ENCODE measurements around the gene PRPF40A.

DNA sequence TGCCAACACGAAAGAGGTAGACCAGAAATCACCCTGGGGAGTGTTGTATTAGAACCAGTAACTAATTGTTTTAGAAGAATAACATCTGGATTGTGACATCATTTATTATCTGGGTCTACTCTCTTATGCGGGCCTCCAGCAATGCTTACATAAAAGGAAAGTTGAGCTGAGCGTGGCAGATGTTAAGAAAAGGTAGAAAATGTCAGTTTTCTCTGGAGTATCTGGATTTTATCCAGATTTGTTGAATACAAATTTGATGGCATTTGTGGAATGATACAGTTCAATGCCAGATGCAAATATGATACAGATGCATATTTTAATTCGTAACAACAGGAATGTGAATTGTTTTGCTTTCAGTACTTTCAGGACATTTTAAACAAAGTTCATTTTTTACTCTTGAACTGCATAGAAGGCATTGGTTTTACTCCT lies 90.3 kb downstream of the PRPF40A start:
- TF ChIP-seq, protein P1, sequence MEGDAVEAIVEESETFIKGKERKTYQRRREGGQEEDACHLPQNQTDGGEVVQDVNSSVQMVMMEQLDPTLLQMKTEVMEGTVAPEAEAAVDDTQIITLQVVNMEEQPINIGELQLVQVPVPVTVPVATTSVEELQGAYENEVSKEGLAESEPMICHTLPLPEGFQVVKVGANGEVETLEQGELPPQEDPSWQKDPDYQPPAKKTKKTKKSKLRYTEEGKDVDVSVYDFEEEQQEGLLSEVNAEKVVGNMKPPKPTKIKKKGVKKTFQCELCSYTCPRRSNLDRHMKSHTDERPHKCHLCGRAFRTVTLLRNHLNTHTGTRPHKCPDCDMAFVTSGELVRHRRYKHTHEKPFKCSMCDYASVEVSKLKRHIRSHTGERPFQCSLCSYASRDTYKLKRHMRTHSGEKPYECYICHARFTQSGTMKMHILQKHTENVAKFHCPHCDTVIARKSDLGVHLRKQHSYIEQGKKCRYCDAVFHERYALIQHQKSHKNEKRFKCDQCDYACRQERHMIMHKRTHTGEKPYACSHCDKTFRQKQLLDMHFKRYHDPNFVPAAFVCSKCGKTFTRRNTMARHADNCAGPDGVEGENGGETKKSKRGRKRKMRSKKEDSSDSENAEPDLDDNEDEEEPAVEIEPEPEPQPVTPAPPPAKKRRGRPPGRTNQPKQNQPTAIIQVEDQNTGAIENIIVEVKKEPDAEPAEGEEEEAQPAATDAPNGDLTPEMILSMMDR (IDR thresholded peaks at IDR 0.05; ENCODE audit: insufficient read depth, low read length): no peak
- TF ChIP-seq, protein P2, sequence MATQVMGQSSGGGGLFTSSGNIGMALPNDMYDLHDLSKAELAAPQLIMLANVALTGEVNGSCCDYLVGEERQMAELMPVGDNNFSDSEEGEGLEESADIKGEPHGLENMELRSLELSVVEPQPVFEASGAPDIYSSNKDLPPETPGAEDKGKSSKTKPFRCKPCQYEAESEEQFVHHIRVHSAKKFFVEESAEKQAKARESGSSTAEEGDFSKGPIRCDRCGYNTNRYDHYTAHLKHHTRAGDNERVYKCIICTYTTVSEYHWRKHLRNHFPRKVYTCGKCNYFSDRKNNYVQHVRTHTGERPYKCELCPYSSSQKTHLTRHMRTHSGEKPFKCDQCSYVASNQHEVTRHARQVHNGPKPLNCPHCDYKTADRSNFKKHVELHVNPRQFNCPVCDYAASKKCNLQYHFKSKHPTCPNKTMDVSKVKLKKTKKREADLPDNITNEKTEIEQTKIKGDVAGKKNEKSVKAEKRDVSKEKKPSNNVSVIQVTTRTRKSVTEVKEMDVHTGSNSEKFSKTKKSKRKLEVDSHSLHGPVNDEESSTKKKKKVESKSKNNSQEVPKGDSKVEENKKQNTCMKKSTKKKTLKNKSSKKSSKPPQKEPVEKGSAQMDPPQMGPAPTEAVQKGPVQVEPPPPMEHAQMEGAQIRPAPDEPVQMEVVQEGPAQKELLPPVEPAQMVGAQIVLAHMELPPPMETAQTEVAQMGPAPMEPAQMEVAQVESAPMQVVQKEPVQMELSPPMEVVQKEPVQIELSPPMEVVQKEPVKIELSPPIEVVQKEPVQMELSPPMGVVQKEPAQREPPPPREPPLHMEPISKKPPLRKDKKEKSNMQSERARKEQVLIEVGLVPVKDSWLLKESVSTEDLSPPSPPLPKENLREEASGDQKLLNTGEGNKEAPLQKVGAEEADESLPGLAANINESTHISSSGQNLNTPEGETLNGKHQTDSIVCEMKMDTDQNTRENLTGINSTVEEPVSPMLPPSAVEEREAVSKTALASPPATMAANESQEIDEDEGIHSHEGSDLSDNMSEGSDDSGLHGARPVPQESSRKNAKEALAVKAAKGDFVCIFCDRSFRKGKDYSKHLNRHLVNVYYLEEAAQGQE (IDR thresholded peaks at IDR 0.05; ENCODE audit: insufficient replicate concordance, low read depth): no peak
